HCT116 (cell line): ENCODE data around the gene SAMD4A.

Source experiments
- EZH2 ChIP-seq: fragments of 200-600 bp; sonication (generic); IDR thresholded peaks from 2 replicates; pipeline ENCODE4 v1.6.1; 2017; ENCODE audit warnings: antibody characterized with exemption, mixed run types
- TF ChIP-seq, protein P1 (sequence below): IDR thresholded peaks from 2 replicates; pipeline ENCODE4 v1.6.1; 2012

- TF ChIP-seq, protein P1, sequence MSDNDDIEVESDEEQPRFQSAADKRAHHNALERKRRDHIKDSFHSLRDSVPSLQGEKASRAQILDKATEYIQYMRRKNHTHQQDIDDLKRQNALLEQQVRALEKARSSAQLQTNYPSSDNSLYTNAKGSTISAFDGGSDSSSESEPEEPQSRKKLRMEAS: no peak
- no peak for TF ChIP-seq EZH2
These were observed 180.7 kb downstream of the SAMD4A start for GRCh38 chr14:54747616-54748015.
